PC-9 (cell line): ENCODE measurements around the gene TK2. TPM values are rescaled to one million over a fixed set of nuclear protein-coding genes. Genes with fewer than 3 reads are reported as not detected.
A peak's percentile ranks its signal among the peaks of the same experiment; 100 is the strongest.
"Not testable (repeated sequence)": the region's sequence is repeated elsewhere in the genome, so short reads cannot be mapped to it uniquely, and the experiment has no call there.

Source experiments
- Bru-seq: library from RNA; stranded (reverse); fragments of 400-500 nt; gene quantifications from one replicate; lab custom pipeline; 2021; lab: Mats Ljungman, UMichigan
- BruChase-seq, 2 experiments: library from RNA; stranded (reverse); fragments of 400-500 nt; gene quantifications; one replicate each; lab custom pipeline; 2021; lab: Mats Ljungman, UMichigan
- BruUV-seq: library from RNA; stranded (reverse); fragments of 400-500 nt; replicated peaks from 2 replicates; lab custom pipeline; 2021; lab: Mats Ljungman, UMichigan
- CTCF ChIA-PET: fragments of 300-600 bp; sonication (Branson Sonifier 250); formaldehyde crosslinking; loops from one replicate; lab custom pipeline; 2022; ENCODE audit warnings: antibody characterized with exemption; lab: Charles Lee
- POLR2A ChIA-PET: fragments of 300-600 bp; sonication (Branson Sonifier 250); formaldehyde crosslinking; loops from one replicate; lab custom pipeline; 2022; ENCODE audit warnings: antibody characterized with exemption; ENCODE audit not compliant: unreplicated experiment; lab: Charles Lee
- DNase-seq, 2 experiments: peaks; one replicate each; pipeline versions ENCODE4 v3.0.0 to v3.0.0-alpha.2; 2015 to 2022; ENCODE audit warnings: mixed read lengths in 1 of 2
- H2AFZ ChIP-seq: fragments of 200-600 bp; sonication (generic); 2 replicates; pipeline ENCODE4 v1.8.1; 2017; ENCODE audit warnings: antibody characterized with exemption
- H3F3A ChIP-seq: fragments of 200-600 bp; sonication (generic); 2 replicates; pipeline ENCODE4 v1.8.1; 2017; ENCODE audit warnings: antibody characterized with exemption, mild to moderate bottlenecking, low read depth; ENCODE audit not compliant: insufficient read depth
- H3K27ac ChIP-seq: fragments of 200-600 bp; sonication (generic); 2 replicates; pipeline ENCODE4 v1.6.1; 2016; ENCODE audit warnings: mixed run types
- H3K27me3 ChIP-seq: fragments of 200-600 bp; sonication (generic); 2 replicates; pipeline ENCODE4 v1.6.1; 2016; ENCODE audit warnings: low read depth, mixed run types; ENCODE audit not compliant: insufficient read depth
- H3K36me3 ChIP-seq: fragments of 200-600 bp; sonication (generic); 2 replicates; pipeline ENCODE4 v1.6.1; 2016; ENCODE audit warnings: low read depth, mixed run types
- H3K4me1 ChIP-seq: fragments of 200-600 bp; sonication (generic); replicated peaks from 2 replicates; pipeline ENCODE4 v1.6.1; 2016; ENCODE audit warnings: mixed run types; ENCODE audit not compliant: insufficient read depth
- H3K4me2 ChIP-seq: fragments of 200-600 bp; sonication (generic); 2 replicates; pipeline ENCODE4 v1.6.1; 2017; ENCODE audit warnings: mixed run types
- H3K4me3 ChIP-seq: fragments of 200-600 bp; sonication (generic); 2 replicates; pipeline ENCODE4 v1.6.1; 2016; ENCODE audit warnings: mixed run types
- H3K79me2 ChIP-seq: fragments of 200-600 bp; sonication (generic); 2 replicates; pipeline ENCODE4 v1.6.1; 2017; ENCODE audit warnings: low read depth, mixed run types
- H3K9me2 ChIP-seq: fragments of 200-600 bp; sonication (generic); 2 replicates; pipeline ENCODE4 v1.8.1; 2017; ENCODE audit warnings: mild to moderate bottlenecking; ENCODE audit not compliant: insufficient read depth
- H3K9me3 ChIP-seq: fragments of 200-600 bp; sonication (generic); 2 replicates; pipeline ENCODE4 v1.8.1; 2016; ENCODE audit warnings: low read depth; ENCODE audit not compliant: insufficient read depth
- H4K20me1 ChIP-seq: fragments of 200-600 bp; sonication (generic); 2 replicates; pipeline ENCODE4 v1.8.1; 2017; ENCODE audit not compliant: insufficient read depth
- CTCF ChIP-seq: fragments of 200-600 bp; sonication (generic); conservative IDR thresholded peaks from 2 replicates; pipeline ENCODE4 v1.6.1; 2017; ENCODE audit warnings: mixed run types, antibody characterized with exemption, mild to moderate bottlenecking, moderate library complexity
- EZH2 ChIP-seq: fragments of 200-600 bp; sonication (generic); IDR thresholded peaks from 2 replicates; pipeline ENCODE4 v1.8.0; 2017; ENCODE audit warnings: antibody characterized with exemption, low read depth
- intact Hi-C: fragments of 100-400 bp; cut with micrococcal nuclease; formaldehyde crosslinking; loops from one replicate; pipeline ENCODE4 v1.10.0; 2022; ENCODE audit not compliant: unreplicated experiment
- long read RNA-seq: library from polyadenylated mRNA; stranded (forward); transcript quantifications from one replicate; pipeline ENCODE4 v2.0.0, GENCODE V29; 2022
- total RNA-seq: library from RNA; stranded (reverse); gene quantifications from 2 replicates; pipeline ENCODE4 v1.2.3, GENCODE V29; 2021

TK2 gene
- total RNA-seq: 20.1 and 20.9 TPM in 2 replicates
- percentile 62 among the genes with signal in this experiment for Bru-seq, nascent RNA
- BruChase-seq, experiment 1, labeled RNA remaining after a 2-hour chase: percentile 56 among the genes with signal in this experiment
- BruChase-seq, experiment 2, labeled RNA remaining after a 6-hour chase: percentile 68 among the genes with signal in this experiment
- long read RNA-seq, full-length matches to known transcripts: 9 of 104 reads
- long read RNA-seq, partial matches to known transcripts: 0 of 104 reads
- long read RNA-seq, other reads (novel, unspliced or antisense): 95 of 104 reads

DNA sequence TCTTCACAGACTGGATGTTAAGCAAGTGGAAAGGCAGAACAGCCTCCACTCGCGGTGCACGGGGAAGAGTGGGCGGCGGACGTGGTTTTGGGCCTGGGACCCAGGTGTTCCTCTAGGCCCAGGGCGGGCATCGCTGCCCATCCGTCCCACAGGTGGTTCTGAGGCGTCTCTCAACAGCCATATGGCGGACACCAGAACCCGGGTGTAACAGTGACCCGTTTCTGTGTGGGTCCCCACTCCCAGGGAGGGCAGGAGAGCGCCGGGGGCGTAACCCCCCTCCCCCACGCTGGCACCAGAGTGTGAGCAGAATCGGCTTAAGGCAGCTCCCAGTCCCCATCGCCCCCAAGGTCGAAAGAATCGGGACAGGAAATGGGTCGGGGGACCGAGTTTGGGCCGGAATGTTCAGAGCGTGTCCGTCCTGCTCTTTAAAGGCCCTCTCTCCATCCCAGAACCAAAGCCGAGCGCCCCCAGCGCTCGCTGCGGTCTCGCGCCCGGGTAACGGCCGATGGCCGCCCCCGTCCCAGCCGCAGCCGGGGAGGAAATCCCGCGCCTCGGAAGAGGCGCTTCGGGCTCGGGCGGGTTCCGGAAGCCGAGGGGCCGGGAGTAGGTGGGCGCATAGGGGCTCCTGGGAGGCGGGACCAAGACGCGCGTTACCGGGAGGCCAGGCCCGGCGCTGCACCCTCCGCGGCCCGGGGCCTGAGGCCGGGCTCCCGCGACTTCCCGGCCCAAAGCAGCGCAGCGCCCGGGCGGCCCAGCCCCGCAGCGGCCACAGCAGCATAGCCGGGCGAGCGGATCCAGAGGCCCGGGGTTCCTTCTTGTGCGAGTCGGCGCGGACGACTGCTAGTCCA is at the start of gene TK2:
Gene TK2, minus strand, starts transcription at position 839 of the 848 bp plus-strand sequence. Its CDS starts 61 bp downstream, at position 778.
- H2AFZ ChIP-seq: peak within 1 kb of the TSS; percentile 96
- DNase-seq: peak in 1 of 2 experiments; percentile 52
- peaks cover 7% of the 10 kb centered on the region; the same call in 1 of the 2 replicates for H3F3A ChIP-seq
- BruUV-seq: TSS peak; percentile 59
- H3K36me3 ChIP-seq: no peaks in the 10 kb centered on the region
- intact Hi-C loops: loop anchor here (5.0 kb wide), 1 partner anchor 53 kb away; the partner anchor contains the start of gene CMTM3
- H3K27me3 ChIP-seq: no peaks in the 10 kb centered on the region
- no peaks in the 10 kb centered on the region for H3K9me2 ChIP-seq
- peaks cover 30% of the 10 kb centered on the region for H3K4me1 ChIP-seq
- CTCF ChIA-PET: no interaction called here
- no peak within 1 kb of the TSS for H3K27ac ChIP-seq
- H3K4me2 ChIP-seq: peak within 1 kb of the TSS; percentile 84
- H3K9me3 ChIP-seq: no peaks in the 10 kb centered on the region
- H3K79me2 ChIP-seq: peaks cover 19% of the 10 kb centered on the region
- H3K4me3 ChIP-seq: peak within 1 kb of the TSS; percentile 90
- TF ChIP-seq EZH2 (no peak), CTCF (no peak)
- H4K20me1 ChIP-seq: no peaks in the 10 kb centered on the region
- POLR2A ChIA-PET: no interaction called here

DNA sequence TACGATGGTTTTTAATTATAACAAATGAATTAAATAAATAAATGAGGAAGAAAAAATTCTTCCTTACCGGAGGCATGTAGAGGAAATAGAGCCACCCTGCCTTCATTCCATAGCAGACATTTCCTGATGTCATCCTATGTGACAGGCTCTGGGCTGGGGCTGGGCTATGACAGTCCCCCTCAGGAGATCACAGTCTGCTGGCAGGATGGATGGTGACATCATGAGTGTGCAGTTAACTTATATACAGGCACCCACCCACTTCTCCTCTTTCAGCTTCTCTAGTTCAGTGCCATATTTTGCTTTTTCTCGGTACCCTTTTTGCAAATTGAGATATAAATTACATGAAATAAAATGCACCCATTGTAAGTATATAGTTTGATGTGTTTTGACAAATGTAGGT is 48.2 kb upstream of the TK2 start:
- Histone ChIP-seq H3K4me1 (no peaks in the 10 kb centered on the region), H3K27ac (no peak overlapping the region), H3K9me2 (no peaks in the 10 kb centered on the region), H4K20me1 (no peaks in the 10 kb centered on the region), H3K27me3 (no peaks in the 10 kb centered on the region), H3F3A (no peaks in the 10 kb centered on the region), H2AFZ (no peak overlapping the region), H3K79me2 (no peaks in the 10 kb centered on the region), H3K4me2 (no peak overlapping the region), H3K4me3 (no peak overlapping the region), H3K9me3 (no peaks in the 10 kb centered on the region), H3K36me3 (no peaks in the 10 kb centered on the region)
- POLR2A ChIA-PET: no interaction called here
- no peak for DNase-seq
- no peak for TF ChIP-seq CTCF
- no peak for TF ChIP-seq EZH2
- CTCF ChIA-PET: no interaction called here
- no TSS peak for BruUV-seq
- intact Hi-C loops: no loop called here

DNA sequence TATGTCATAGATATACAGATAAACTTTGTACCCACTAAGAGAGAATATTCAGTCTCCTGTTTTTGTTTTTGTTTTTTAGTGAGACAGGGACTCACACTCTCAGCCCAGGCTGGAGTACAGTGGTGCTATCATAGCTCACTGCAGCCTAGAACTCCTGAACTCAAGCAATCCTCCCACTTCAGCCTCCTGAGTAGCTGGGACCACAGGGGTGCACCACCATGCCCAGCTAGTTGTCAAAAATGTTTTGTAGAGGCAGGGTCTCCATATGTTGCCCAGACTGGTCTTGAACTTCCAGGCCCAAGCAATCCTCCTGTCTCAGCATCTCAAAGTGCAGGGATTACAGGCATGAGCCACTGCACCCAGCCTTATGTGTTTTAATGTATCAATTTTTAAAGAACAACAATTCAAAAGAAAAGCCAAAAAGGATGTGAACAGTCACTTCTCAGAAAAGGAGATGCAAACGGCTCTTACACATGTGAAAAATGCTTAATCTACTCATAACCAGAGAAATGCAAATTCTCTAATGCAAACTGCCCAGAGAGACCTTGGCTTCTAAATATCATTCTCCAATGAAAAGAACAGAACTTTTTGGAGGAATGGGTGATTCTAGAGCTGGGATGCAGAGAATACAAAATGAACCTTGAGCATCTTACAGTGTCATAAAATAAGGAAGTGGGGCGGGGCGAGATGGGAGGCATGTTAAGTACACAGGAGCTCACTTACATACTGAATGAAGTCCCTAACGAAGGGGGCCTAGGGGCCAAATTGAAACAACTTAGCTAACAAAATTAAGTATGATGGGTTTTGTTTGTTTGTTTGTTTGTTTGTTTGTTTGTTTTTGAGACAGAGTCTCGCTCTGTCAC is 47.3 kb upstream of the TK2 start:
- no peaks in the 10 kb centered on the region for H3K36me3 ChIP-seq
- H3K4me3 ChIP-seq: no peak overlapping the region
- H3K4me1 ChIP-seq: no peaks in the 10 kb centered on the region
- H3K27ac ChIP-seq: no peak overlapping the region
- TF ChIP-seq CTCF: no peak
- no peak for TF ChIP-seq EZH2
- H4K20me1 ChIP-seq: no peaks in the 10 kb centered on the region
- H3K79me2 ChIP-seq: no peaks in the 10 kb centered on the region
- H3K27me3 ChIP-seq: no peaks in the 10 kb centered on the region
- no peaks in the 10 kb centered on the region for H3K9me2 ChIP-seq
- no peaks in the 10 kb centered on the region for H3K9me3 ChIP-seq
- CTCF ChIA-PET: no interaction called here
- POLR2A ChIA-PET: no interaction called here
- no peak for DNase-seq
- intact Hi-C loops: no loop called here
- H3K4me2 ChIP-seq: no peak overlapping the region
- H2AFZ ChIP-seq: no peak overlapping the region
- no peaks in the 10 kb centered on the region for H3F3A ChIP-seq
- BruUV-seq: no TSS peak

DNA sequence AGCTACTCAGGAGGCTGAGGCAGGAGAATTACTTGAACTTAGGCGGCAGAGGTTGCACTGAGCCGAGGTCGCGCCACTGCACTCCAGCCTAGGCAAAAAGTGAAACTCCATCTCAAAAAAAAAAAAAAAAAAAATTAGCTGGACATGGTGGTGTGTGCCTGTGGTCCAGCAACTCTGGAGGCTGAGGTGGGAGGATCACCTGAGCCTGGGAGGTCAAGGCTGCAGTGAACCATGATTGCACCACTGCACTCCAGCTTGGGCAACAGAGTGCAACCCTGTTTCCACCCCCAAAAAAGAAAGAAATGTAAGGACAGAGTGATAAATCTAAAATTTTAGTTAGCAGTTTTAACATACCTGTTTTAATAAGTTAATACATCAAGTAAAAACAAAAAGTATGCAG is 46.6 kb upstream of the TK2 start:
- H3K9me3 ChIP-seq, H3K4me2 ChIP-seq, H3K4me3 ChIP-seq, H4K20me1 ChIP-seq, H3K27ac ChIP-seq, DNase-seq, H3K4me1 ChIP-seq, H3K9me2 ChIP-seq, H3K27me3 ChIP-seq, H2AFZ ChIP-seq, CTCF ChIA-PET, H3K36me3 ChIP-seq, intact Hi-C loops, H3K79me2 ChIP-seq, BruUV-seq, H3F3A ChIP-seq: not testable (repeated sequence)
- POLR2A ChIA-PET: interaction anchor here (0.6 kb wide), 1 partner anchor 165 kb away, joined by 14 read pairs; no protein-coding TSS in a partner anchor
